Astrocyte (in vitro differentiated cells and primary cell): ENCODE data around the gene RAI2.

ENCODE experiments used
- CTCF ChIP-seq: IDR thresholded peaks from 2 replicates; pipeline ENCODE4 v1.5.1; 2011; ENCODE audit warnings: low read depth, mild to moderate bottlenecking, inconsistent platforms, low read length, moderate library complexity; ENCODE audit not compliant: insufficient read depth
- EZH2 ChIP-seq: IDR thresholded peaks from 2 replicates; pipeline ENCODE4 v1.6.1; 2012; ENCODE audit warnings: mild to moderate bottlenecking, low read length, inconsistent platforms; ENCODE audit not compliant: insufficient read depth

- TF ChIP-seq CTCF: no peak
- no peak for TF ChIP-seq EZH2
Measured at GRCh38 chrX:17836830-17837229, 24.3 kb downstream of the RAI2 start.
